GM18858 (cell line): Measurements from ENCODE around the gene STAT3.
"Not testable (repeated sequence)": the region's sequence is repeated elsewhere in the genome, so short reads cannot be mapped to it uniquely, and the experiment has no call there.

Experiments
- ATAC-seq: cut with Tn5 transposase; IDR thresholded peaks from one replicate; pipeline ENCODE4 v1.9.1; 2021; ENCODE audit not compliant: unreplicated experiment

The STAT3 gene

DNA sequence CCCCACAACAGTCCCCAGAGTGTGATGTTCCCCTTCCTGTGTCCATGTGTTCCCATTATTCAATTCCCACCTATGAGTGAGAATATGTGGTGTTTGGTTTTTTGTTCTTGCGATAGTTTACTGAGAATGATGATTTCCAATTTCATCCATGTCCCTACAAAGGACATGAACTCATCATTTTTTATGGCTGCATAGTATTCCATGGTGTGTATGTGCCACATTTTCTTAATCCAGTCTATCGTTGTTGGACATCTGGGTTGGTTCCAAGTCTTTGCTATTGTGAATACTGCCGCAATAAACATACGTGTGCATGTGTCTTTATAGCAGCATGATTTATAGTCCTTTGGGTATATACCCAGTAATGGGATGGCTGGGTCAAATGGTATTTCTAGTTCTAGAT is 123.9 kb downstream of the STAT3 start:
- ATAC-seq, result not testable (repeated sequence)
